C4-2B (cell line): ENCODE data around the gene MARF1.

Source experiments
- CTCF ChIP-seq: fragments of 450-650 bp; conservative IDR thresholded peaks from 2 replicates; pipeline ENCODE4 v1.5.1; 2017; ENCODE audit warnings: mild to moderate bottlenecking
- ZFX ChIP-seq: fragments of 450-650 bp; IDR thresholded peaks from 2 replicates; pipeline ENCODE4 v1.6.1; 2017

- TF ChIP-seq CTCF (no peak), ZFX (no peak)
These were observed 45.8 kb downstream of the MARF1 start for GRCh38 chr16:15597135-15597534.
